H1 (cell line): ENCODE results near the gene ZRANB3. TPM values are rescaled to one million over a fixed set of nuclear protein-coding genes. Genes with fewer than 3 reads are reported as not detected.

Experiments
- CTCF ChIA-PET: fragments of 300-600 bp; sonication (Branson Sonifier 250); formaldehyde crosslinking; loops from one replicate; lab custom pipeline; 2021; ENCODE audit not compliant: partially characterized antibody; lab: Charles Lee
- POLR2A ChIA-PET: fragments of 300-600 bp; sonication (Branson Sonifier 250); formaldehyde crosslinking; loops from one replicate; lab custom pipeline; 2021; ENCODE audit warnings: inconsistent platforms; ENCODE audit not compliant: partially characterized antibody; lab: Charles Lee
- DNase-seq, 2 experiments: peaks; one replicate each; pipeline versions ENCODE4 v3.0.0 to v3.0.0-alpha.2; 2010 to 2022; ENCODE audit warnings: low spot score in 2 of 2, low read depth in 1 of 2, mixed read lengths in 1 of 2
- FAIRE-seq: peaks from 2 replicates; lab custom pipeline; 2011; peaks lifted over from hg19 to GRCh38; lab: Jason Lieb, UNC
- H2AFZ ChIP-seq: 2 replicates; pipeline ENCODE4 v1.8.1; 2012; ENCODE audit warnings: low read length, inconsistent platforms
- H2AK5ac ChIP-seq: 2 replicates; pipeline ENCODE4 v1.6.1; 2013; ENCODE audit warnings: low read depth, low read length
- H2BK120ac ChIP-seq: replicated peaks from 2 replicates; pipeline ENCODE3; 2013; ENCODE audit warnings: low read depth, low read length, inconsistent platforms
- H2BK12ac ChIP-seq: 2 replicates; pipeline ENCODE4 v1.6.1; 2013; ENCODE audit warnings: low read depth, low read length
- H2BK15ac ChIP-seq: 2 replicates; pipeline ENCODE4 v1.6.1; 2013; ENCODE audit warnings: low read length
- H2BK20ac ChIP-seq: 2 replicates; pipeline ENCODE4 v1.6.1; 2013; ENCODE audit warnings: low read length
- H2BK5ac ChIP-seq: 2 replicates; pipeline ENCODE4 v1.6.1; 2013; ENCODE audit warnings: low read depth, low read length
- H3K14ac ChIP-seq: 2 replicates; pipeline ENCODE4 v1.6.1; 2013; ENCODE audit warnings: inconsistent platforms; ENCODE audit not compliant: insufficient read length
- H3K18ac ChIP-seq: 2 replicates; pipeline ENCODE4 v1.6.1; 2013; ENCODE audit warnings: low read length; ENCODE audit errors: extremely low read depth
- H3K23ac ChIP-seq: 2 replicates; pipeline ENCODE4 v1.6.1; 2013; ENCODE audit warnings: inconsistent platforms; ENCODE audit not compliant: insufficient read length
- H3K23me2 ChIP-seq: 2 replicates; pipeline ENCODE4 v1.6.1; 2013; ENCODE audit warnings: low read depth, low read length
- H3K27ac ChIP-seq: 2 replicates; pipeline ENCODE4 v1.6.1; 2011; ENCODE audit warnings: low read depth, low read length, inconsistent platforms
- H3K27me3 ChIP-seq, 4 experiments: replicated peaks in 1 of 4; 1 replicate in 1 of 4; 2 replicates in 3 of 4; pipeline versions ENCODE4 v1.6.1 to v1.8.1; 2011 to 2013; ENCODE audit warnings: low read length in 3 of 4, mild to moderate bottlenecking in 3 of 4, inconsistent platforms in 2 of 4, mixed read lengths in 2 of 4, moderate library complexity in 1 of 4; ENCODE audit not compliant: control insufficient read depth in 3 of 4, insufficient read depth in 3 of 4; ENCODE audit errors: extremely low read depth in 1 of 4
- H3K36me3 ChIP-seq, 4 experiments: 2 replicates each; pipeline versions ENCODE4 v1.6.1 to v1.8.1; 2011 to 2013; ENCODE audit warnings: mild to moderate bottlenecking in 4 of 4, low read length in 3 of 4, moderate library complexity in 2 of 4, control low read depth in 1 of 4, inconsistent platforms in 1 of 4; ENCODE audit not compliant: insufficient read depth in 4 of 4, control insufficient read depth in 2 of 4
- H3K4ac ChIP-seq: replicated peaks from 2 replicates; pipeline ENCODE3; 2013; ENCODE audit warnings: low read length, low read depth, mixed read lengths, inconsistent platforms; ENCODE audit not compliant: insufficient read length
- H3K4me1 ChIP-seq, 4 experiments: replicated peaks in 1 of 4; 1 replicate in 1 of 4; 2 replicates in 3 of 4; pipeline versions ENCODE4 v1.6.1 to v1.8.1; 2011 to 2013; ENCODE audit warnings: low read length in 3 of 4, inconsistent platforms in 2 of 4, mixed read lengths in 1 of 4; ENCODE audit not compliant: insufficient read depth in 4 of 4, control insufficient read depth in 3 of 4
- H3K4me2 ChIP-seq, 2 experiments: 2 replicates each; pipeline versions ENCODE4 v1.6.1 to v1.8.1; 2011 to 2013; ENCODE audit warnings: low read depth in 2 of 2, low read length in 2 of 2, control low read depth in 1 of 2, inconsistent platforms in 1 of 2, mild to moderate bottlenecking in 1 of 2; ENCODE audit not compliant: insufficient read depth in 1 of 2
- H3K4me3 ChIP-seq, 4 experiments: fragments of 200-600, 300-600 bp in 1 of 4; sonication (generic), shearing (Covaris generic), sonication (Bioruptor Twin) in 1 of 4; 2 replicates each; pipeline versions ENCODE4 v1.5.1 to v1.8.1; 2011 to 2016; ENCODE audit warnings: low read length in 4 of 4, low read depth in 3 of 4, control low read depth in 2 of 4, inconsistent platforms in 2 of 4, mild to moderate bottlenecking in 2 of 4, mixed read lengths in 1 of 4, moderate library complexity in 1 of 4; ENCODE audit not compliant: insufficient read depth in 2 of 4; ENCODE audit errors: extremely low read depth in 1 of 4
- H3K56ac ChIP-seq: replicated peaks from 2 replicates; pipeline ENCODE3; 2013; ENCODE audit warnings: low read depth, mild to moderate bottlenecking, mixed read lengths, low read length, inconsistent platforms; ENCODE audit not compliant: insufficient read length
- H3K79me1 ChIP-seq: 2 replicates; pipeline ENCODE4 v1.6.1; 2013; ENCODE audit warnings: low read depth, low read length, control low read depth
- H3K79me2 ChIP-seq, 2 experiments: 2 replicates each; pipeline versions ENCODE4 v1.6.1 to v1.8.1; 2012 to 2013; ENCODE audit warnings: low read length in 2 of 2, mild to moderate bottlenecking in 2 of 2, inconsistent platforms in 1 of 2; ENCODE audit not compliant: insufficient read depth in 2 of 2, control insufficient read depth in 1 of 2
- H3K9ac ChIP-seq, 4 experiments: replicated peaks in 1 of 4; 1 replicate in 1 of 4; 2 replicates in 3 of 4; pipeline versions ENCODE4 v1.6.1 to v1.8.1; 2011 to 2013; ENCODE audit warnings: low read depth in 3 of 4, low read length in 3 of 4, control low read depth in 2 of 4, mild to moderate bottlenecking in 2 of 4, moderate library complexity in 2 of 4, inconsistent platforms in 1 of 4; ENCODE audit errors: extremely low read depth in 1 of 4
- H3K9me3 ChIP-seq, 2 experiments: 2 replicates each; pipeline versions ENCODE4 v1.6.1 to v1.8.1; 2012 to 2013; ENCODE audit warnings: mild to moderate bottlenecking in 2 of 2, moderate library complexity in 2 of 2, control low read depth in 1 of 2, inconsistent platforms in 1 of 2, low read depth in 1 of 2, low read length in 1 of 2, mixed read lengths in 1 of 2; ENCODE audit not compliant: insufficient read depth in 2 of 2
- H4K20me1 ChIP-seq, 2 experiments: replicated peaks in 1 of 2; 2 replicates each; pipeline versions ENCODE3 to v1.8.1; 2011 to 2013; ENCODE audit warnings: inconsistent platforms in 2 of 2, low read length in 2 of 2, mild to moderate bottlenecking in 1 of 2; ENCODE audit not compliant: insufficient read depth in 2 of 2, control insufficient read depth in 1 of 2
- H4K5ac ChIP-seq: 2 replicates; pipeline ENCODE4 v1.6.1; 2013; ENCODE audit warnings: low read length, low read depth, mixed read lengths, inconsistent platforms; ENCODE audit not compliant: insufficient read length
- H4K8ac ChIP-seq: 2 replicates; pipeline ENCODE4 v1.8.0; 2013; ENCODE audit warnings: mild to moderate bottlenecking, moderate library complexity, low read length, inconsistent platforms; ENCODE audit not compliant: insufficient read depth; ENCODE audit errors: extremely low read depth
- H4K91ac ChIP-seq: replicated peaks from 2 replicates; pipeline ENCODE3; 2013; ENCODE audit warnings: low read length, mixed read lengths, inconsistent platforms; ENCODE audit not compliant: insufficient read length
- HDAC2 ChIP-seq, 2 experiments: fragments of 300-600 bp in 1 of 2; sonication (generic) in 1 of 2; IDR thresholded peaks; 2 replicates each; pipeline ENCODE4 v1.6.1; 2011 to 2012; ENCODE audit warnings: low read depth in 2 of 2, low read length in 2 of 2, mild to moderate bottlenecking in 2 of 2, moderate library complexity in 2 of 2, borderline replicate concordance in 1 of 2, inconsistent platforms in 1 of 2
- SIX5 ChIP-seq: IDR thresholded peaks from 2 replicates; pipeline ENCODE4 v1.6.1; 2011; ENCODE audit warnings: mild to moderate bottlenecking, low read depth, low read length
- SP2 ChIP-seq: IDR thresholded peaks from 2 replicates; pipeline ENCODE4 v1.6.1; 2012; ENCODE audit warnings: mild to moderate bottlenecking, low read length, inconsistent platforms
- TAF1 ChIP-seq: IDR thresholded peaks from 2 replicates; pipeline ENCODE4 v1.6.1; 2011; ENCODE audit warnings: mild to moderate bottlenecking, low read depth, low read length
- WGBS, 2 experiments: shearing (Covaris generic) in 1 of 2; methylation state at CpG; one replicate each; pipeline versions ENCODE4 v1.1.6 to v1.1.7; 2013 to 2015; ENCODE audit warnings: low lambda C conversion rate in 2 of 2, mixed read lengths in 2 of 2, inconsistent platforms in 1 of 2, low coverage in 1 of 2, missing lambda C conversion rate in 1 of 2; ENCODE audit not compliant: insufficient replicate concordance in 2 of 2, insufficient coverage in 1 of 2, insufficient read length in 1 of 2; ENCODE audit errors: extremely low coverage in 1 of 2, missing lambda C conversion rate in 1 of 2; 5-methylcytosine and 5-hydroxymethylcytosine counted together
- polyA plus RNA-seq, 7 experiments: library from polyadenylated mRNA; depleted of rRNA in 3 of 7; stranded (reverse) in 5 of 7; unstranded in 2 of 7; fragments of >200 nt in 5 of 7; fragments of 200-250 nt in 2 of 7; gene quantifications; 1 replicate in 5 of 7; 2 replicates in 1 of 7; 4 replicates in 1 of 7; pipeline versions ENCODE4 v1.2.1 to v1.2.3, GENCODE V29; 2011 to 2013; ENCODE audit warnings: missing spikeins in 2 of 7, mixed read lengths in 2 of 7
- total RNA-seq: library from RNA; stranded (reverse); fragmentation: NEBNext Ultra II Directional; extraction: Animal tissue kit (Norgen Biotek cat#: 25700); gene quantifications from 2 replicates; pipeline ENCODE4 v1.2.1, GENCODE V29; 2021

The ZRANB3 gene
- total and polyA plus RNA-seq, 2 of the 8 experiments (the other 6 are each of a cell fraction or from before 2014, with no cell fraction given), result 4.5 to 19.3 TPM

- Histone ChIP-seq H4K91ac (no peak overlapping the region), H3K56ac (no peak overlapping the region), H2BK12ac (no peak overlapping the region), H3K9me3 (no peaks in the 10 kb centered on the region), H3K18ac (no peak overlapping the region), H3K4me3 (no peak overlapping the region), H4K5ac (no peak overlapping the region), H2BK15ac (no peak overlapping the region), H2AK5ac (no peak overlapping the region), H2AFZ (no peak overlapping the region), H3K79me1 (no peaks in the 10 kb centered on the region; the same call in 1 of the 2 replicates), H3K79me2 (peaks cover 0 to 69% of the 10 kb centered on the region in 2 experiments; a peak in 2 of 4 replicates), H2BK120ac (no peak overlapping the region), H3K4me2 (no peak overlapping the region), H2BK5ac (no peak overlapping the region), H3K27me3 (no peaks in the 10 kb centered on the region), H3K4me1 (no peaks in the 10 kb centered on the region; a peak in 1 of 7 replicates), H4K20me1 (peaks cover 2 to 3% of the 10 kb centered on the region in 2 experiments), H3K23ac (no peak overlapping the region), H3K23me2 (no peaks in the 10 kb centered on the region), H3K14ac (no peak overlapping the region), H3K9ac (no peak overlapping the region), H4K8ac (no peak overlapping the region), H3K27ac (no peak overlapping the region), H2BK20ac (no peak overlapping the region), H3K4ac (no peak overlapping the region), H3K36me3 (peaks cover 0 to 5% (median 0%) of the 10 kb centered on the region in 4 experiments; a peak in 1 of 8 replicates)
- 98% methylated on average over 4 of the region's 4 CpGs; no CpG with 5 or more reads in 1 of the 2 experiments for WGBS, 2 experiments
- TF ChIP-seq TAF1 (no peak), SP2 (no peak), SIX5 (no peak), HDAC2 (IDR thresholded peaks at IDR 0.05; ENCODE audit: borderline replicate concordance in 1 of 2, low read depth in 2 of 2, low read length in 2 of 2) (no peak)
- ChIA-PET POLR2A (no interaction called here), CTCF (interaction anchor here (0.8 kb wide), 1 partner anchor 22 kb away, joined by 3 read pairs; no protein-coding TSS in a partner anchor)
- DNase-seq, result no peak
- no peak for FAIRE-seq
Measured at GRCh38 chr2:135563793-135564192, 32.8 kb upstream of the ZRANB3 start.
